Glutamatergic neuron (in vitro differentiated cells): ENCODE data around the gene KRT74. TPM values are rescaled to one million over a fixed set of nuclear protein-coding genes. Genes with fewer than 3 reads are reported as not detected.

ENCODE experiments used
- DNase-seq: peaks from one replicate; pipeline ENCODE4 v3.0.0; 2022
- H3K27ac Mint-ChIP-seq: one replicate; pipeline ENCODE4 v1.8.0; 2020; ENCODE audit warnings: mild to moderate bottlenecking, mixed read lengths, inconsistent platforms; ENCODE audit not compliant: unreplicated experiment
- H3K27me3 Mint-ChIP-seq: one replicate; pipeline ENCODE4 v1.8.0; 2020; ENCODE audit warnings: mild to moderate bottlenecking, moderate library complexity, mixed read lengths, inconsistent platforms; ENCODE audit not compliant: unreplicated experiment
- H3K36me3 Mint-ChIP-seq: one replicate; pipeline ENCODE4 v1.8.0; 2020; ENCODE audit warnings: mild to moderate bottlenecking, mixed read lengths, inconsistent platforms; ENCODE audit not compliant: unreplicated experiment
- H3K4me1 Mint-ChIP-seq: one replicate; pipeline ENCODE4 v1.8.0; 2020; ENCODE audit warnings: mild to moderate bottlenecking, low read depth, mixed read lengths, inconsistent platforms; ENCODE audit not compliant: unreplicated experiment
- H3K4me3 Mint-ChIP-seq: one replicate; pipeline ENCODE4 v1.8.0; 2020; ENCODE audit warnings: mild to moderate bottlenecking, mixed read lengths, inconsistent platforms; ENCODE audit not compliant: unreplicated experiment
- H3K9me3 Mint-ChIP-seq: one replicate; pipeline ENCODE4 v1.8.0; 2020; ENCODE audit warnings: mild to moderate bottlenecking, moderate library complexity, mixed read lengths, inconsistent platforms; ENCODE audit not compliant: unreplicated experiment
- CTCF ChIP-seq: fragments of 200-600 bp; sonication (generic); IDR thresholded peaks from one replicate; pipeline ENCODE4 v1.5.0; 2021; ENCODE audit not compliant: partially characterized antibody, unreplicated experiment
- total RNA-seq: library from RNA; stranded (reverse); fragmentation: NEBNext Ultra II Directional; extraction: Animal tissue kit (Norgen Biotek cat#: 25700); gene quantifications from one replicate; pipeline ENCODE4 v1.2.1, GENCODE V29; 2021; ENCODE audit not compliant: unreplicated experiment

KRT74 gene
- total RNA-seq, 1 donor from 2014 or later = not detected

- no peaks in the 10 kb centered on the region for H3K4me1 Mint-ChIP-seq
- DNase-seq = no peak
- TF ChIP-seq CTCF = no peak
- no peak overlapping the region for H3K4me3 Mint-ChIP-seq
- peaks cover 9% of the 10 kb centered on the region for H3K36me3 Mint-ChIP-seq
- H3K27me3 Mint-ChIP-seq = peaks cover 7% of the 10 kb centered on the region
- H3K9me3 Mint-ChIP-seq = peaks cover 4% of the 10 kb centered on the region
- H3K27ac Mint-ChIP-seq = no peak overlapping the region
Observed at GRCh38 chr12:52616680-52617402, 43.2 kb upstream of the KRT74 start.

- TF ChIP-seq CTCF = no peak
- Mint-ChIP-seq H3K9me3 (peaks cover 4% of the 10 kb centered on the region), H3K4me1 (no peaks in the 10 kb centered on the region), H3K36me3 (peaks cover 9% of the 10 kb centered on the region), H3K27me3 (peaks cover 6% of the 10 kb centered on the region), H3K4me3 (no peak overlapping the region), H3K27ac (no peak overlapping the region)
- no peak for DNase-seq
Observed at GRCh38 chr12:52615912-52616311, 42.3 kb upstream of the KRT74 start.

DNA sequence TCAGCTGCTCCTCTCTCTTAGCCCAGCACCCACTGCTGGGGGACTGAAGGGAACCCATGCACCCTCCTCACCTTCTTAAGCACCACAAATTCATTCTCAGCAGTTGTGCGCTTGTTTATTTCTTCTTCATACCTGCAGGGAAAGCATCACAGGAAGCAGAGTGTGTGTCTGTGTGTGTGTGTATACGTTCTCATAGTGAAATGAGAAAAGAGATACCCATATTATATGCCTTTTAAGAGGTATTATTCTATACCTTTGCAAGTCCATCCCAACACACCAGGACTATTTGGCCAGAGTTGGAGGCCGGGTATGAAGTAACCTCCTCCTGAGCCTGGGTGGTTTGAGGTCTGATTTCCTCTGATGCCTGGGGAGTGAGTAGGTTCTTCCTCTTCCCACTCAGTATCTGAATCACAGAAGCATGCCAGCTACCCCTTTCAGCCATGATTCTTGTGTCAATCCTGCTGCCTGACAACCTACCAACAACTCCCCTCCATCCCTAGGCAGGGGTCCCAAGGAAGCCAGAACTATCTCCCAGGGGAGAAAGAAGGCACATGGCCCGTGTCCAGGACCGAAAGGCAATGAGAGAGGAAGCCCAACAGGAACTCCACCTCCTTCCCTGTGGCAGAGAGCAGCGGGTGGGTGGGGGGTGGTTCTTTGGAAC lies 41.7 kb upstream of the KRT74 start:
- Mint-ChIP-seq H3K36me3 (peaks cover 9% of the 10 kb centered on the region), H3K27me3 (peaks cover 6% of the 10 kb centered on the region), H3K9me3 (peaks cover 4% of the 10 kb centered on the region), H3K4me1 (no peaks in the 10 kb centered on the region), H3K4me3 (no peak overlapping the region), H3K27ac (no peak overlapping the region)
- TF ChIP-seq CTCF = no peak
- no peak for DNase-seq

- DNase-seq = no peak
- Mint-ChIP-seq H3K4me3 (no peak overlapping the region), H3K27me3 (peaks cover 6% of the 10 kb centered on the region), H3K27ac (no peak overlapping the region), H3K9me3 (peaks cover 4% of the 10 kb centered on the region), H3K36me3 (peaks cover 9% of the 10 kb centered on the region), H3K4me1 (no peaks in the 10 kb centered on the region)
- TF ChIP-seq CTCF = no peak
Observed at GRCh38 chr12:52614381-52615207, 41.0 kb upstream of the KRT74 start.
